ENCODE results near the gene IQGAP1.

DNA sequence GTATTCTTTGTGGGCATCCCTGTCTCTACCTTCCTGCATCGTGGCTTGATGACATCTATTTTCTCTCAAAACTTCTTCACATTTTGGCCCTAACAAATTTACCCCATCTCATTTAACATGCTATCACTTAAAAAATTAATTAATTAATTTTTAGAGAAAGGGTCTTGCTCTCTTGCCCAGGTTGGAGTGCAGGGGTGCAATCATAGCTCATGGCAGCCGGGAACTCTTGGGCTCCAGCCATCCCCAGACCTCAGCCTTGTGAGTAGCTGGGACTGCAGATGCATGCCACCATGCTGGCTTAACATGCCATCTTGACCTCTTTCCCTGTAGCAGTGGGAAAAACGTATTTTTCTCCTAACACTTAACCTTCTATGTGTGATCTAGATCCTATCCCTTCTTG is 20.6 kb downstream of the IQGAP1 start:
- TF ChIP-seq, protein P1, sequence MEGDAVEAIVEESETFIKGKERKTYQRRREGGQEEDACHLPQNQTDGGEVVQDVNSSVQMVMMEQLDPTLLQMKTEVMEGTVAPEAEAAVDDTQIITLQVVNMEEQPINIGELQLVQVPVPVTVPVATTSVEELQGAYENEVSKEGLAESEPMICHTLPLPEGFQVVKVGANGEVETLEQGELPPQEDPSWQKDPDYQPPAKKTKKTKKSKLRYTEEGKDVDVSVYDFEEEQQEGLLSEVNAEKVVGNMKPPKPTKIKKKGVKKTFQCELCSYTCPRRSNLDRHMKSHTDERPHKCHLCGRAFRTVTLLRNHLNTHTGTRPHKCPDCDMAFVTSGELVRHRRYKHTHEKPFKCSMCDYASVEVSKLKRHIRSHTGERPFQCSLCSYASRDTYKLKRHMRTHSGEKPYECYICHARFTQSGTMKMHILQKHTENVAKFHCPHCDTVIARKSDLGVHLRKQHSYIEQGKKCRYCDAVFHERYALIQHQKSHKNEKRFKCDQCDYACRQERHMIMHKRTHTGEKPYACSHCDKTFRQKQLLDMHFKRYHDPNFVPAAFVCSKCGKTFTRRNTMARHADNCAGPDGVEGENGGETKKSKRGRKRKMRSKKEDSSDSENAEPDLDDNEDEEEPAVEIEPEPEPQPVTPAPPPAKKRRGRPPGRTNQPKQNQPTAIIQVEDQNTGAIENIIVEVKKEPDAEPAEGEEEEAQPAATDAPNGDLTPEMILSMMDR (IDR thresholded peaks at IDR 0.05; ENCODE audit: low read length): no peak
- TF ChIP-seq EZH2 (IDR thresholded peaks at IDR 0.05; ENCODE audit: borderline replicate concordance, low read length): no peak

All from OCI-LY1 (cell line).